WERI-Rb-1 (cell line): ENCODE data around the gene JMY.

ENCODE experiments used
- DNase-seq: peaks from one replicate; pipeline ENCODE4 v3.0.0-alpha.2; 2020
- H3K27ac ChIP-seq: fragments of 250-450 bp; sonication (Bioruptor Pico); 2 replicates; pipeline ENCODE4 v1.5.1; 2020; ENCODE audit warnings: mild to moderate bottlenecking, moderate library complexity
- H3K27me3 ChIP-seq: fragments of 250-450 bp; sonication (Bioruptor Pico); 2 replicates; pipeline ENCODE4 v1.5.1; 2021; ENCODE audit warnings: mild to moderate bottlenecking, low read depth, moderate library complexity; ENCODE audit not compliant: insufficient read depth, severe bottlenecking
- H3K36me3 ChIP-seq: fragments of 250-450 bp; sonication (Bioruptor Pico); 2 replicates; pipeline ENCODE4 v1.5.1; 2020; ENCODE audit warnings: mild to moderate bottlenecking, moderate library complexity
- H3K4me3 ChIP-seq: 2 replicates; pipeline ENCODE4 v1.5.1; 2011; ENCODE audit warnings: low read depth, mild to moderate bottlenecking, control low read depth, low read length
- H3K9me3 ChIP-seq: fragments of 250-450 bp; sonication (Bioruptor Pico); 2 replicates; pipeline ENCODE4 v1.5.1; 2021; ENCODE audit warnings: mild to moderate bottlenecking, moderate library complexity; ENCODE audit not compliant: severe bottlenecking
- TF ChIP-seq, protein P1 (sequence below): IDR thresholded peaks from 2 replicates; pipeline ENCODE4 v1.5.1; 2011; ENCODE audit warnings: low read depth, mild to moderate bottlenecking, control low read depth, inconsistent platforms, low read length

Gene JMY

GRCh38 chr5:79285833-79286232, 49.9 kb downstream of the JMY start:
- Histone ChIP-seq H3K9me3 (no peaks in the 10 kb centered on the region), H3K27me3 (no peaks in the 10 kb centered on the region), H3K27ac (no peak overlapping the region), H3K36me3 (peaks cover 21% of the 10 kb centered on the region), H3K4me3 (no peak overlapping the region)
- DNase-seq, result no peak
- TF ChIP-seq, protein P1, sequence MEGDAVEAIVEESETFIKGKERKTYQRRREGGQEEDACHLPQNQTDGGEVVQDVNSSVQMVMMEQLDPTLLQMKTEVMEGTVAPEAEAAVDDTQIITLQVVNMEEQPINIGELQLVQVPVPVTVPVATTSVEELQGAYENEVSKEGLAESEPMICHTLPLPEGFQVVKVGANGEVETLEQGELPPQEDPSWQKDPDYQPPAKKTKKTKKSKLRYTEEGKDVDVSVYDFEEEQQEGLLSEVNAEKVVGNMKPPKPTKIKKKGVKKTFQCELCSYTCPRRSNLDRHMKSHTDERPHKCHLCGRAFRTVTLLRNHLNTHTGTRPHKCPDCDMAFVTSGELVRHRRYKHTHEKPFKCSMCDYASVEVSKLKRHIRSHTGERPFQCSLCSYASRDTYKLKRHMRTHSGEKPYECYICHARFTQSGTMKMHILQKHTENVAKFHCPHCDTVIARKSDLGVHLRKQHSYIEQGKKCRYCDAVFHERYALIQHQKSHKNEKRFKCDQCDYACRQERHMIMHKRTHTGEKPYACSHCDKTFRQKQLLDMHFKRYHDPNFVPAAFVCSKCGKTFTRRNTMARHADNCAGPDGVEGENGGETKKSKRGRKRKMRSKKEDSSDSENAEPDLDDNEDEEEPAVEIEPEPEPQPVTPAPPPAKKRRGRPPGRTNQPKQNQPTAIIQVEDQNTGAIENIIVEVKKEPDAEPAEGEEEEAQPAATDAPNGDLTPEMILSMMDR, result no peak

DNA sequence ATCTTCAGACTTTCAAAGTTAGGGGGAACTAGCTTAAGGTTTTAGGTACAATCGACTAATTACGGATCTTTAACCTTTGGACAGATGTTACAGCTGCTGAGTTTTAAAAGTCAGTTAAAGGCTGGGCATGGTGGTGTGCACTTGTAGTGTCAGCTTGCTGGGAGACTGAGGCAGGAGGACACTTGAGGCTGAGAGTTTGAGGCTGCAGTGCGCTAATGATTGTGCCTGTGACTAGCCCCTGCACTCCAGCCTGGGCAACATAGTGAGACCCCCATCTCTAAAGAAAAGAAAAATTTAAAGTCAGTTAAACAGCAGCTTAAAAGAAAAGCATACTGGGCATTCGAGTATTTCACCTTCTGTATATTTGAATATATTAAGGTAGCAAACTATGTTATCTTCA, 51.4 kb downstream of the JMY start:
- DNase-seq, result no peak
- no peaks in the 10 kb centered on the region for H3K9me3 ChIP-seq
- H3K27ac ChIP-seq, result no peak overlapping the region
- no peaks in the 10 kb centered on the region for H3K27me3 ChIP-seq
- H3K4me3 ChIP-seq, result no peak overlapping the region
- TF ChIP-seq, protein P1, result no peak
- peaks cover 28% of the 10 kb centered on the region for H3K36me3 ChIP-seq

DNA sequence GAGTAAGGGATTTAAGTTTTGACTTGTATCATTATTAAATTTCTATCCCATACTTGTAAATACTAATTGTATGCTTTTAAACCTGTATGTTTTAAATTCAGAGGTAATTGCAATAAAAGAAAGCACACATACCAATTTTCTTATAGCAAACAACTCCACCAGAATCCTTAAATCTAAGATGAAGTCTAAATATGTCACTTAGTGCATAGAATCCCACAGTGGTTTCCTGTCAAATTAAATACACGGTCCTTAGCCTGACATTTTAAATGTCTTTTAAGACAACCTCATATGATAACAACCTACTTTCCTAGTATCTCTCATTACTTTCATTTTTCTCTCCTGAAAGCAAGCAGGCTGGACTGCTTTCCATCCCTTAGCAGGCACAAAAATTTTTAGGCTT, 52.0 kb downstream of the JMY start:
- Histone ChIP-seq H3K9me3 (no peaks in the 10 kb centered on the region), H3K27me3 (no peaks in the 10 kb centered on the region), H3K4me3 (no peak overlapping the region), H3K27ac (no peak overlapping the region), H3K36me3 (peaks cover 32% of the 10 kb centered on the region)
- TF ChIP-seq, protein P1, result no peak
- DNase-seq, result no peak

DNA sequence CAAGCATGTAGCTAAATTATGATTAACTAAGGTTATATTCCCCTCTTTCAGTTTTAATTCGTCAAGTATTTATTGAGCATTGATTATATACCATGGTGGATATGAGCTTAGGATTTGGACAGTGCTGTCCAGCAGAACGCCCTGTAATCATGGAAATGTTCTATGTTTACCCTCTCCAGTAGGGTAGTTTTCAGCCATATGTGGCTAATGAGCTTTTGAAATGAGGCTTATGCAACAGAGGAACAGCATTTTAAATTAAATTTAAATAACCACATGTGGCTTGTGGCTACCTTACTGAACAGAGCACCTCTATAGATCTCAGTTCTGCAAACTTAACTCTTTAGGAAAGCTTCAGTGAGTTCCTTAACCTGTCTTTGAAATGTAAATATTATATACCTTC, 59.1 kb downstream of the JMY start:
- TF ChIP-seq, protein P1, result no peak
- no peak for DNase-seq
- no peak overlapping the region for H3K4me3 ChIP-seq
- H3K27me3 ChIP-seq, result no peaks in the 10 kb centered on the region
- H3K27ac ChIP-seq, result no peak overlapping the region
- H3K36me3 ChIP-seq, result peaks cover 45% of the 10 kb centered on the region
- H3K9me3 ChIP-seq, result no peaks in the 10 kb centered on the region

DNA sequence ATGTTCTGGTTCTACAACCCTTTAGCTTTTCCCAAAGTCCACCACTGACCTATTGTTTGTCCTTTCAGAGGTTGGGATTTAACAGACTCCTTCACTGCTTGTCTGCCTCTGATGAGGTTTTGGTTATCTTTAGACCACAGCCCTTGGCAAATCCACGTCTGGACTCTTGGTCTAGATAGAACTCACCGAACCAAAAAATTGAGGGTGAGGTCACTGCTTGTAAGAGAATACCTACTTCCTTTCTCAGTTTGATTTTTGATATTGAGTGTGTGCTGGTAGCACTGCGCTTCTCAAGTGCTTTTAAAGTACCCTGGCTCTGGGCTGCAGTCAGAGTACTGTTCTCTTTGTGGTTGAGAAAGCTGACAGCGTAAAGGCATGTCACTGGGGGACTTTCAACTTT, 61.7 kb downstream of the JMY start:
- Histone ChIP-seq H3K36me3 (peaks cover 46% of the 10 kb centered on the region), H3K9me3 (no peaks in the 10 kb centered on the region), H3K27me3 (no peaks in the 10 kb centered on the region), H3K27ac (no peak overlapping the region), H3K4me3 (no peak overlapping the region)
- no peak for DNase-seq
- TF ChIP-seq, protein P1, result no peak

- H3K4me3 ChIP-seq, result no peak overlapping the region
- H3K27me3 ChIP-seq, result no peaks in the 10 kb centered on the region
- H3K9me3 ChIP-seq, result no peaks in the 10 kb centered on the region
- DNase-seq, result no peak
- H3K36me3 ChIP-seq, result peaks cover 61% of the 10 kb centered on the region
- no peak overlapping the region for H3K27ac ChIP-seq
- TF ChIP-seq, protein P1, result no peak
Observed at GRCh38 chr5:79301046-79301712, 65.2 kb downstream of the JMY start.
